Karpas-422 (cell line): ENCODE measurements around the gene TADA3. TPM values are rescaled to one million over a fixed set of nuclear protein-coding genes. Genes with fewer than 3 reads are reported as not detected.

Source experiments
- DNase-seq: peaks from one replicate; pipeline ENCODE4 v3.0.0-alpha.2; 2015
- H2AFZ ChIP-seq: fragments of 200-600 bp; sonication (generic); 2 replicates; pipeline ENCODE4 v1.6.1; 2014; ENCODE audit warnings: antibody characterized with exemption, low read length, mixed read lengths
- H3K27ac ChIP-seq: fragments of 200-600 bp; sonication (generic); 2 replicates; pipeline ENCODE4 v1.5.1; 2014; ENCODE audit warnings: mild to moderate bottlenecking, low read length, moderate library complexity
- H3K27me3 ChIP-seq: fragments of 200-600 bp; sonication (generic); 2 replicates; pipeline ENCODE4 v1.6.1; 2014; ENCODE audit warnings: low read length, mixed read lengths
- H3K36me3 ChIP-seq: fragments of 200-600 bp; sonication (generic); 2 replicates; pipeline ENCODE4 v1.6.1; 2014; ENCODE audit warnings: low read length, mixed read lengths; ENCODE audit not compliant: insufficient read depth
- H3K4me1 ChIP-seq: fragments of 200-600 bp; sonication (generic); 2 replicates; pipeline ENCODE4 v1.6.1; 2014; ENCODE audit warnings: mild to moderate bottlenecking, low read length, mixed read lengths
- H3K4me2 ChIP-seq: fragments of 200-600 bp; sonication (generic); 2 replicates; pipeline ENCODE4 v1.6.1; 2014; ENCODE audit warnings: low read length, low read depth, mild to moderate bottlenecking; ENCODE audit not compliant: poor library complexity, severe bottlenecking
- H3K4me3 ChIP-seq: fragments of 200-600 bp; sonication (generic); 2 replicates; pipeline ENCODE4 v1.5.1; 2014; ENCODE audit warnings: mild to moderate bottlenecking, antibody characterized with exemption, low read length, mixed read lengths
- H3K79me2 ChIP-seq: fragments of 200-600 bp; sonication (generic); 2 replicates; pipeline ENCODE4 v1.6.1; 2014; ENCODE audit warnings: mild to moderate bottlenecking, low read length, mixed read lengths
- H3K9ac ChIP-seq: fragments of 200-600 bp; sonication (generic); 2 replicates; pipeline ENCODE4 v1.6.0; 2014; ENCODE audit warnings: low read length
- H3K9me2 ChIP-seq: fragments of 200-600 bp; sonication (generic), shearing (Covaris generic); replicated peaks from 2 replicates; pipeline ENCODE4 v1.6.0; 2014; ENCODE audit warnings: mild to moderate bottlenecking, low read length, moderate library complexity; ENCODE audit not compliant: insufficient read depth
- H3K9me3 ChIP-seq: fragments of 300-700, 200-600 bp; sonication (generic); 2 replicates; pipeline ENCODE4 v1.6.1; 2014; ENCODE audit warnings: low read length, mixed read lengths
- H4K20me1 ChIP-seq: fragments of 200-600 bp; sonication (generic); 2 replicates; pipeline ENCODE4 v1.6.1; 2014; ENCODE audit warnings: mild to moderate bottlenecking, antibody characterized with exemption, low read length, low read depth; ENCODE audit not compliant: insufficient read depth
- total RNA-seq: library from RNA; depleted of rRNA; stranded (reverse); fragments of >200 nt; shearing (Covaris generic); gene quantifications from 2 replicates; pipeline ENCODE4 v1.2.3, GENCODE V29; 2014; ENCODE audit warnings: low replicate concordance

The TADA3 gene
- total RNA-seq, 1 experiment from 2014 or later = 80.2 TPM

GRCh38 chr3:9815986-9816385 lies 23.7 kb upstream of the TADA3 start:
- H2AFZ ChIP-seq = no peak overlapping the region
- H3K9me2 ChIP-seq = no peaks in the 10 kb centered on the region
- H3K27ac ChIP-seq = no peak overlapping the region
- no peak overlapping the region for H3K9ac ChIP-seq
- H3K4me2 ChIP-seq = no peak overlapping the region
- H3K27me3 ChIP-seq = no peaks in the 10 kb centered on the region
- H3K79me2 ChIP-seq = no peaks in the 10 kb centered on the region
- DNase-seq = no peak
- H4K20me1 ChIP-seq = no peaks in the 10 kb centered on the region
- peaks cover 7% of the 10 kb centered on the region; the same call in 1 of the 2 replicates for H3K36me3 ChIP-seq
- H3K4me3 ChIP-seq = no peak overlapping the region
- no peaks in the 10 kb centered on the region for H3K4me1 ChIP-seq
- H3K9me3 ChIP-seq = no peaks in the 10 kb centered on the region

- Histone ChIP-seq H3K79me2 (no peaks in the 10 kb centered on the region), H3K9ac (no peak overlapping the region), H3K27ac (no peak overlapping the region), H2AFZ (no peak overlapping the region), H3K4me3 (no peak overlapping the region), H3K4me1 (peaks cover 16% of the 10 kb centered on the region), H3K4me2 (no peak overlapping the region), H3K27me3 (no peaks in the 10 kb centered on the region), H3K9me2 (no peaks in the 10 kb centered on the region), H3K9me3 (no peaks in the 10 kb centered on the region), H3K36me3 (peaks cover 10% of the 10 kb centered on the region; the same call in 1 of the 2 replicates), H4K20me1 (no peaks in the 10 kb centered on the region)
- DNase-seq = no peak
These were observed 20.7 kb upstream of the TADA3 start for GRCh38 chr3:9812870-9813483.

GRCh38 chr3:9810846-9811245 lies 18.6 kb upstream of the TADA3 start:
- Histone ChIP-seq H3K9ac (no peak overlapping the region), H3K4me1 (peaks cover 16% of the 10 kb centered on the region), H3K79me2 (no peaks in the 10 kb centered on the region), H3K9me3 (no peaks in the 10 kb centered on the region), H2AFZ (no peak overlapping the region), H4K20me1 (no peaks in the 10 kb centered on the region), H3K4me3 (no peak overlapping the region), H3K27me3 (no peaks in the 10 kb centered on the region), H3K36me3 (peaks cover 16% of the 10 kb centered on the region; the same call in 1 of the 2 replicates), H3K9me2 (no peaks in the 10 kb centered on the region), H3K4me2 (no peak overlapping the region), H3K27ac (no peak overlapping the region)
- DNase-seq = no peak

- Histone ChIP-seq H3K4me1 (peaks cover 16% of the 10 kb centered on the region), H3K4me3 (peak overlapping the region; percentile 50; the same call in 1 of the 2 replicates), H3K4me2 (no peak overlapping the region), H2AFZ (no peak overlapping the region), H3K27ac (no peak overlapping the region), H3K9me3 (no peaks in the 10 kb centered on the region), H3K9me2 (no peaks in the 10 kb centered on the region), H3K36me3 (peaks cover 17% of the 10 kb centered on the region; the same call in 1 of the 2 replicates), H4K20me1 (no peaks in the 10 kb centered on the region), H3K79me2 (no peaks in the 10 kb centered on the region), H3K9ac (no peak overlapping the region), H3K27me3 (no peaks in the 10 kb centered on the region)
- DNase-seq = no peak
These were observed 18.1 kb upstream of the TADA3 start for GRCh38 chr3:9810433-9810770.

GRCh38 chr3:9809615-9810432 lies 17.6 kb upstream of the TADA3 start, which contains the start of gene TTLL3:
Gene TTLL3 (plus strand): TSS chr3:9810262. CDS start chr3:9810662, 400 bp downstream.
- no peaks in the 10 kb centered on the region for H4K20me1 ChIP-seq
- H3K9me2 ChIP-seq = no peaks in the 10 kb centered on the region
- H3K27me3 ChIP-seq = no peaks in the 10 kb centered on the region
- H3K79me2 ChIP-seq = no peaks in the 10 kb centered on the region
- peak; percentile 72 for DNase-seq
- H3K4me3 ChIP-seq = peak within 1 kb of the TSS; percentile 50
- peak within 1 kb of the TSS; percentile 65 for H3K4me2 ChIP-seq
- peaks cover 22% of the 10 kb centered on the region; the same call in 1 of the 2 replicates for H3K36me3 ChIP-seq
- H3K27ac ChIP-seq = peak within 1 kb of the TSS; percentile 69
- H2AFZ ChIP-seq = 0 out of 2 replicates have a peak within 1 kb of the TSS, but pooled peaks have one; percentile 10
- H3K9me3 ChIP-seq = no peaks in the 10 kb centered on the region
- H3K4me1 ChIP-seq = peaks cover 16% of the 10 kb centered on the region
- peak within 1 kb of the TSS; percentile 67 for H3K9ac ChIP-seq

- 0 out of 2 replicates have a peak overlapping the region, but pooled peaks have one; percentile 10 for H2AFZ ChIP-seq
These were observed 17.0 kb upstream of the TADA3 start for GRCh38 chr3:9809239-9809614.

GRCh38 chr3:9808345-9809037 lies 16.2 kb upstream of the TADA3 start:
- H3K4me2 ChIP-seq = no peak overlapping the region

More at GRCh38 chr3:9809239-9809614, 17.0 kb upstream of the TADA3 start:
- DNase-seq = no peak
- H3K4me1 ChIP-seq = peaks cover 16% of the 10 kb centered on the region
- peak overlapping the region; percentile 69 for H3K27ac ChIP-seq
- peak overlapping the region; percentile 65 for H3K4me2 ChIP-seq
- H3K79me2 ChIP-seq = no peaks in the 10 kb centered on the region
- no peaks in the 10 kb centered on the region for H3K9me2 ChIP-seq
- H3K4me3 ChIP-seq = peak overlapping the region; percentile 50
- no peaks in the 10 kb centered on the region for H3K9me3 ChIP-seq
- no peaks in the 10 kb centered on the region for H4K20me1 ChIP-seq
- H3K27me3 ChIP-seq = no peaks in the 10 kb centered on the region
- H3K36me3 ChIP-seq = peaks cover 28% of the 10 kb centered on the region; the same call in 1 of the 2 replicates
- H3K9ac ChIP-seq = peak overlapping the region; percentile 67

GRCh38 chr3:9807981-9808344 lies 15.7 kb upstream of the TADA3 start:
- H4K20me1 ChIP-seq = no peaks in the 10 kb centered on the region

More at GRCh38 chr3:9808345-9809037, 16.2 kb upstream of the TADA3 start:
- DNase-seq = peak; percentile 78
- no peaks in the 10 kb centered on the region for H4K20me1 ChIP-seq
- peaks cover 16% of the 10 kb centered on the region for H3K4me1 ChIP-seq
- H3K4me3 ChIP-seq = no peak overlapping the region
- no peaks in the 10 kb centered on the region for H3K79me2 ChIP-seq
- peak overlapping the region; percentile 69 for H3K27ac ChIP-seq
- no peak overlapping the region for H3K9ac ChIP-seq
- H2AFZ ChIP-seq = no peak overlapping the region
- peaks cover 35% of the 10 kb centered on the region; the same call in 1 of the 2 replicates for H3K36me3 ChIP-seq
- H3K27me3 ChIP-seq = no peaks in the 10 kb centered on the region
- no peaks in the 10 kb centered on the region for H3K9me2 ChIP-seq
- no peaks in the 10 kb centered on the region for H3K9me3 ChIP-seq

More at GRCh38 chr3:9807981-9808344, 15.7 kb upstream of the TADA3 start:
- Histone ChIP-seq H3K4me2 (no peak overlapping the region), H3K27me3 (no peaks in the 10 kb centered on the region), H3K9me2 (no peaks in the 10 kb centered on the region), H3K4me1 (peaks cover 16% of the 10 kb centered on the region), H2AFZ (no peak overlapping the region), H3K27ac (no peak overlapping the region), H3K4me3 (no peak overlapping the region), H3K79me2 (no peaks in the 10 kb centered on the region), H3K9me3 (no peaks in the 10 kb centered on the region), H3K36me3 (peaks cover 35% of the 10 kb centered on the region; the same call in 1 of the 2 replicates), H3K9ac (no peak overlapping the region)
- no peak for DNase-seq
